ENCODE data around the gene NDUFA9.
A peak's percentile ranks its signal among the peaks of the same experiment; 100 is the strongest.

Gene NDUFA9

GRCh38 chr12:4648501-4649357 lies at the start of gene NDUFA9, which contains the start of gene AKAP3:
TSS of gene NDUFA9 (plus strand) at chr12:4649114. CDS start at chr12:4649127, 13 bp downstream.
TSS of gene AKAP3 (minus strand) at chr12:4649051. CDS start at chr12:4638196, 10,855 bp downstream.
- DNase-seq, result peak; percentile 70

DNA sequence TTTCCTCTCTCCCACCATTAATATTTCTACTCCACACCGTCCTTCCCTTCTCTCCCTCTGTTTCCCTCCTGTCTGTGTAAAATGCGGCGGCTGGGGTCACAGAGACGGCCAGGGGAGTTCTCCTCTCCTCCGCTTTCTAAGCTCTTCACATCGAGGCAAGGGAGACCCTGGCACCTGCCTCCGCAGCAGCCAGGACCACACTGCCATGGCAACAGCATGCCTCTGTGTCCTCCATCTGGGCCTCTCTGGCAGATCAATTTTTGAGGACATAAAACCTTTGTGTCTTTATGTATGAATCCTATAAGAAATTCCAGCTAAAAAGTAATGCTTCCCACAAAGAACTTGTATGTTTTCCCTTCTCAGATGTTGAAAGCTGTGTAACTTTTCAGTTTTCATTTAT lies 45.5 kb upstream of the NDUFA9 start:
- no peak for DNase-seq

DNA sequence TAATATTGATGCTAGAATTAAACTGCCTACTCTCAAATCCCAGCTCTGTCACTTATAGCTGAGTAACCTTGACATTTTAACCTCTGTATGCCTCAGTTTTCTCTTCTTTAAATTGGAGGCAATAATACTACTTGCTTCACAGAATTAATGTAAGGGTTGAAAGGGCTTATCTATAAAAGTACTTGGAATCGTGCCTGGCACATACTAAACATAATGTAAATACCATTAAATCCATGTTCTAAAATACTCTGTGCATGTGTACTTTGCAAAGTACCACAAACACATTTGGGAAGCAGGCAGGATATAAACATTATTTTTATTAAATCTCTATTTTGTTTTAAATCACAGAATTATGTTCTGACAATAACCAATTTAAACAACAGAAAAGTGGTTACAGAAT lies 45.0 kb upstream of the NDUFA9 start:
- DNase-seq, result no peak

DNA sequence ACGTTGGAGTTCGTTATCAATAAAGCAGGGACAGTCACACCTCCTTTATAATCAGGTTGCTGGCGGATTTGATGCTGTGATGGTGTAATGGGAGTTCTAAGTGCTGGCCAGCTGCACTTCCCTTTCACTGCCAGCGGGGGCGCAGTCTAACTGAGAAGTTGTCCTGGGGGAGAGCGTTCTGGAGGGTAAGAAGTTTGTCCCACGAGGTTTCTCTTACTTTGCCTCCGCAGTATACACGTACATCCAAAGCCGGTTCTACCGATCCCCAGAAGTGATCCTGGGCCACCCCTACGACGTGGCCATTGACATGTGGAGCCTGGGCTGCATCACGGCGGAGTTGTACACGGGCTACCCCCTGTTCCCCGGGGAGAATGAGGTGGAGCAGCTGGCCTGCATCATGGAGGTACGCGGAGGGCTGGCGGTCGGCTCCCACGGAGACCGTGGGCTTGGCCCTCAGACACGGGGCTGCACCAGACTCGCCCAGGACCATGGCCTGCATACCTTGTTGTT lies 44.2 kb upstream of the NDUFA9 start:
- peak; percentile 64 for DNase-seq

- no peak for DNase-seq
Measured at GRCh38 chr12:4607056-4607455, 41.9 kb upstream of the NDUFA9 start.

DNA sequence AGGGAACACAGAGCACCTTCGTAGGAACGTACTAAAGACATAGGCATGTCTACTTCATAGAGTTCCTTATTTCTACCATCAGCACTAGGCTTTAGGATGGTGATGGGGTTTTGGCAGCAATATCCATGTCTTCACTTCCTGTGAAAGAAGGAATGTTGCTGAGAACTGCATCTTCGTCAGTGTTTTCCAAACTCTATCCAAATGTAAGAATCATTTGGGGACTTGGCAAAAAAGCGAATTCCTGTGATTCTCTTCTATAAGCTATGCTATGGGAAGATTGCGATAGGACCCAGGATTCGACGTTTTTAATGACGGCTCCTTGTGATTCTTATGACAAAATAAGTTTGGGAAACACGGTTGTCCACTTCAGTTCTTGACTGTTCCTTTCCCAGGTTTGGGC lies 39.8 kb upstream of the NDUFA9 start:
- no peak for DNase-seq

DNA sequence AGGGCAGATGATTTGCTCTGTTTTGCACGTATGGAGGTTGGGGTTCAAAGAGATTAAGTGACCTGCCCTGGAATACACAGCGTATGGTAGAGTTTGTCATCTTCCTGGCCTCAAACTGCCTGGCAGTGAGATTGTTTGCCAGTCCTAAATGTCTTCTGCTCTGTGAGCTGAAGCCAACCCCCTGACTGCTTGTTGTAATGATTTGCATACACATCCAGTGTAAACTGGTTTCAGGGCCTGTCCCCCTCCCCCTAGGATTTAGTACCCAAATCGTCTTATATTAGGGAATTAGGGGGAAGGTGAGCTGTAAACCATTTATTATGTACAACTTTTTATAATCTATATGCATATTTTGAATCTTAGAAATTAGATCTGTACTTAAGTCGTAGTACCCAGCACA lies 38.4 kb upstream of the NDUFA9 start:
- DNase-seq, result no peak

- no peak for DNase-seq
Measured at GRCh38 chr12:4615667-4616066, 33.2 kb upstream of the NDUFA9 start.

GRCh38 chr12:4621511-4621910 lies 27.4 kb upstream of the NDUFA9 start:
- no peak for DNase-seq

- no peak for DNase-seq
Measured at GRCh38 chr12:4626543-4626942, 22.4 kb upstream of the NDUFA9 start.

- DNase-seq, result no peak
Measured at GRCh38 chr12:4628406-4628805, 20.5 kb upstream of the NDUFA9 start.

DNA sequence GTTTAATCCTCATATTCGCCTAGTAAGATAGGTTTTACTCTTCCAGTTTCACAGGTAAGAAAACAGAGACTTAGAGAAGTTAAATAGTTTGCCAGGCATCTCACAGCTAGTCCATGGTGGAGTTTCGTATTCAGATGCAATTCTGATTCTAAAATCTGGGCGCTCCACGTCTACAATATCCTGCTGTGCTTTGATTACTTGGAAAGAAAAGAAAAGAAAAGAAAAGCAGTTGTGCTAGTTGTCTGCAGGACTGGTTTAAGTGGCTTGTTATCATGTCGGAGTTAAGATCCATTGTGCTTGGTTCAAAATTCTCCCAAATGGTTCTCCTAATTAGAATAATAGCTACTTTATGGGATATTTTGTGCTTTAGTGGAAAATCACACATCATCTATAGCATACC lies 18.7 kb upstream of the NDUFA9 start:
- DNase-seq, result no peak

DNA sequence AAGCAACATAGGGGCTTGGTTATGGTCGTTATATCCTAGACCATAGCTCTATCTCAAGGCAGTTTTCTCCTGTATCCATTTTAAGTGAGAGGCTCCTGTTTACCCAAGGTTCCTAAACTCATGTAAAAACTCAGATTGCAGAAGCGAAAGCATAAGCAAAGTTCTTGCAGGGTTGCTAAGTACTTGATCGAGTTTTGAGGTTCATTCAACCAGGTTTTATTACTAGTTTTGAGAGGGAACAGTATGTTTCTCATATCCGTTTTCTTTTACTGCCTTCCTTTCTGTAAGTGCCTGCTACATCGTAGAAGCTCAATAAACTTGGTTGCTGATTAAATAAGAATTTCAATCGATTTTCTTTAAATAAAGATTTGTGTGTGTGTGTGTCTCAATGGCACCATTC lies 5.2 kb upstream of the NDUFA9 start:
- DNase-seq, result no peak

DNA sequence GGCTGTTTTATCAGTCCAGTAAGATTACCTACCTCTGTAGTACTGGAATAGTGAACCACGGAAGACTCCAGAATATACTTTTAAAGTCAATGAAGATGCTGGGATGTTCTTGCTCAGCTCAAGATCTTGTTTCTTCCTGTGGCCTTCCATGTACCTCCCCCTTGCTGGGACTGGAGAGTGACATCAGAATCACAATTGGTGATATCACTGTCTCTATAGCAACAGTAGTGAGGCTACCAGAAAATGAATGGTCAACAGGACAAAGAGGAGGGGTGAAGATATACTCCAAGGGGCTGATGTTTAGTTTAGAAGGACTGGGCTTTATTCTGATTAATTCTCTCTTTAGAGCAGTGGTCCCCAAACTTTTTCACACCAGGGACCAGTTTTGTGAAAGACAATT lies 3.9 kb upstream of the NDUFA9 start:
- no peak for DNase-seq

GRCh38 chr12:4648104-4648500 lies 812 bp upstream of the NDUFA9 start:
- no peak for DNase-seq

- DNase-seq, result no peak
Measured at GRCh38 chr12:4649358-4649661, 396 bp downstream of the NDUFA9 start.

DNA sequence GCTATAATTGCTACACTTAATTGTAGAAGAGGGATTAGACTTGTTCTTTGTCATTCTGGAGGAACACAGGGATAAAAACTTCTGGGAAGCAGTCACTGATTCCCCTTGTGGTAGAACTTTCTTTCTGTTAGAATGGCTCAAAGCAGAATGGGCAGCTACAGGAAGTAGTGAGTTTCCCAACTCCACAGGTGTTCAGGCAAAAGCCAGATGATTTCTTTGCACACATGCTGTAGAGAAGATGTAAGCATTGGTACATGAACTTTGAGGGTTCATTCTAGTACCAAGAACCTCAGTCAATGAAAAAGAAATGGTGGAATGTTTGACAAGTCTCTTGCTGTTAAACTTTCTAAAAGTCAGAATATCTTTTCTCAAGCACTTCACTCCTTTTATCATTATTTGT lies 4.3 kb downstream of the NDUFA9 start:
- no peak for DNase-seq

DNA sequence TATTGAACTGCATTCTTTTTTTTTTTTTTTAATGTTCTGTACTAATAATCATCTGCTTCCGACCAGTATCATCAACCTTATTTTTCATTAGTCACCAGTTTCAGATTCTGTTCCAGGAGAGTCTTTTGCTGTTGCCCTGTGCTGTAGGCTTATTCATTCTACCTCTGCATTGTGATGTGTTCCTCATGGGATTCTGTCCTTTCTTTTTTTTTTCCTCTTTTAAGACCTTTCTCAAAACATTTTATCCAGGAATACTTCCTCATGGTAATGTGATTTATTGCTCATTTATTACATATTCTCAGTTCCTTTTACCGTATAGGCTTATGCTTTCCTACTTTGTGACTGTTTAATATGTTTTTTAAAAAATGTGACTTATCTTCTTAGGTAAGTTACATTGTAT lies 4.8 kb downstream of the NDUFA9 start:
- DNase-seq, result no peak

- no peak for DNase-seq
Measured at GRCh38 chr12:4663971-4664505, 15.1 kb downstream of the NDUFA9 start.

- DNase-seq, result no peak
Measured at GRCh38 chr12:4665236-4665635, 16.3 kb downstream of the NDUFA9 start.

DNA sequence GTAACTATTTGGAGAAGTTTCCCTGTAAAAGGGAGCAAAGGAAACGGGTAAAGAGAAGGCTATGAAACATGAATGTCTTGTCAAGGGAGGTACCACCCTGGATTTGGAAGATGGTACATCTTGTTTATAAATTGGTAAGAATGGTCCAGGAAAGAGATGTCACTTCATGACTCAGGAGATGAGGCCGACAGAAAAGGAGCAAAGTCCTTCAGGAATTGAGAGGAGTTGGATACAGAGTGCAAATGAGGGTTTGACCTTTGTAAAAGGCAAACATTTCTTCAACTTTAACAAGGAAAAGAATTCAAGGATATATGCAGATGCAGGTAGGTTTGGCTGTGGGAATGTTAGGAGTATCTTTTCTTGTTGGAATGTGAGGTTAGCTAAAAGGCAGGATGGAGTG lies 30.8 kb downstream of the NDUFA9 start:
- no peak for DNase-seq

DNA sequence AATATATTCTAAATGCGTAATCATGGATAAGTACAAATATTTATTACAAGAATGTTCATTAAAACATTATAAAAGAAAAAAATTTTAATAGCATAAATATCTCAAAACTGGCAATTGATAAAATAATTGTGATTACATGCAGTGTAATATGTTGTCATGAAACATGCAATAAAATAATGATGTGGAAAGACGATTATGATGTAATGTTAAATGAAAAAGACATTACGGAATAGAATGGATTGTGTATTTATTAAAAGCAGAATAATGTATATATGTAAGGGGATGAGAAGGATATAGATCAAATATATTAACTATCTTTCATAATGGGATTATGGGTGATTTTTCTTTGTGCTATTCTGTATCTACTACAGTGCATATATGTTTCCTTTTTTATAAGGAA lies 32.8 kb downstream of the NDUFA9 start:
- no peak for DNase-seq

- DNase-seq, result no peak
Measured at GRCh38 chr12:4685317-4685716, 36.4 kb downstream of the NDUFA9 start.

- no peak for DNase-seq
Measured at GRCh38 chr12:4690760-4691159, 41.8 kb downstream of the NDUFA9 start.

All from NCI-H446 treated with DMSO at 0.1 percent for 48 hours (cell line).